ENCODE results near the gene ERAS. TPM values are rescaled to one million over a fixed set of nuclear protein-coding genes. Genes with fewer than 3 reads are reported as not detected.

ERAS gene
- polyA plus RNA-seq, 3 donors = not detected

Other genes starting within 250 kb of the ERAS start
- gene WDR13, start 229.0 kb upstream of the ERAS start, polyA plus RNA-seq = 100 to 1,000 TPM; 143 to 172 (median 170) TPM
- gene WAS, start 142.7 kb upstream of the ERAS start, polyA plus RNA-seq = 10 to 100 TPM in 1 of 3 donors, 1 to 10 TPM in 2; 1.6 to 11.7 (median 9.6) TPM
- gene SUV39H1, start 129.8 kb upstream of the ERAS start, polyA plus RNA-seq = 1 to 10 TPM; 2.8 to 5.7 (median 2.9) TPM
- gene GLOD5, start 64.8 kb upstream of the ERAS start, polyA plus RNA-seq = under 1 TPM in 1 of 3 donors, not detected in 2; 0.22 TPM
- gene GATA1, start 39.9 kb upstream of the ERAS start, polyA plus RNA-seq = under 1 TPM in 1 of 3 donors, not detected in 2; 0.07 TPM
- gene HDAC6, start 24.4 kb upstream of the ERAS start, polyA plus RNA-seq = 10 to 100 TPM; 26.1 to 55.8 (median 41.2) TPM
- gene PCSK1N, start 9.1 kb downstream of the ERAS start, polyA plus RNA-seq = 10 to 100 TPM in 1 of 3 donors, 1 to 10 TPM in 1, not detected in 1; 1.8 to 53.2 TPM
- gene TIMM17B, start 71.3 kb downstream of the ERAS start, polyA plus RNA-seq = 10 to 100 TPM; 33.0 to 46.0 (median 35.0) TPM
- gene PQBP1, start 71.4 kb downstream of the ERAS start, polyA plus RNA-seq = 10 to 100 TPM; 60.3 to 78.0 (median 68.9) TPM
- 10 to 100 TPM; 11.0 to 22.1 (median 15.8) TPM for gene SLC35A2, start 85.1 kb downstream of the ERAS start, polyA plus RNA-seq
- 1 to 10 TPM; 2.9 to 4.8 (median 3.5) TPM for gene PIM2, start 92.5 kb downstream of the ERAS start, polyA plus RNA-seq
- gene OTUD5, start 131.1 kb downstream of the ERAS start, polyA plus RNA-seq = 10 to 100 TPM; 17.6 to 37.9 (median 31.4) TPM
- gene KCND1, start 145.3 kb downstream of the ERAS start, polyA plus RNA-seq = 1 to 10 TPM in 2 of 3 donors, under 1 TPM in 1; 0.46 to 4.7 (median 1.0) TPM
- gene GRIPAP1, start 175.8 kb downstream of the ERAS start, polyA plus RNA-seq = 10 to 100 TPM; 13.8 to 25.9 (median 22.2) TPM
- gene TFE3, start 216.8 kb downstream of the ERAS start, polyA plus RNA-seq = 10 to 100 TPM; 14.9 to 83.9 (median 71.1) TPM
- gene CCDC120, start 232.5 kb downstream of the ERAS start, polyA plus RNA-seq = 1 to 10 TPM; 1.4 to 3.8 (median 2.4) TPM
- gene PRAF2, start 247.5 kb downstream of the ERAS start, polyA plus RNA-seq = 10 to 100 TPM in 2 of 3 donors, 1 to 10 TPM in 1; 5.9 to 25.4 (median 15.8) TPM

Measured in adipose tissue (tissue), 3 donors.